ENCODE data around the gene RAB3A. TPM values are rescaled to one million over a fixed set of nuclear protein-coding genes. Genes with fewer than 3 reads are reported as not detected.

Gene RAB3A
- total RNA-seq, 3 donors from 2014 or later (not counting 1 experiment from before 2014, with no cell fraction given) = 5.2 to 7.8 (median 7.6) TPM

- no peak overlapping the region for H3K4me3 ChIP-seq (ENCODE audit: low read length)
- no peak for DNase-seq
- peaks cover 27% of the 10 kb centered on the region for H3K4me1 ChIP-seq (ENCODE audit: control insufficient read depth, insufficient read depth, low read length)
- Mint-ChIP-seq H3K27ac (peak overlapping the region in 1 of 2 donors; percentile 34), H3K9me3 (no peaks in the 10 kb centered on the region), H3K27me3 (ENCODE audit: low read depth in 2 of 2) (peaks cover 0 to 3% of the 10 kb centered on the region in 2 donors), H3K4me3 (peak overlapping the region; percentile 61), H3K4me1 (peaks cover 26 to 29% of the 10 kb centered on the region in 2 donors), H3K36me3 (no peaks in the 10 kb centered on the region)
- H3K36me3 ChIP-seq (ENCODE audit: control insufficient read depth, insufficient read depth, low read length) = no peaks in the 10 kb centered on the region
- 97% methylated on average over 3 of the region's 4 CpGs for WGBS (ENCODE audit: insufficient coverage)
- intact Hi-C loops (cut with micrococcal nuclease) = loop anchor here (5.0 kb wide), 2 partner anchors 87 to 227 kb away; partner anchors contain the start of gene SSBP4
- no peak for ATAC-seq
- no peak for TF ChIP-seq CTCF (IDR thresholded peaks at IDR 0.05)
- no peaks in the 10 kb centered on the region for H3K9me3 ChIP-seq (ENCODE audit: control insufficient read depth, insufficient read depth, low read length)
- no peaks in the 10 kb centered on the region for H3K27me3 ChIP-seq (ENCODE audit: control insufficient read depth, insufficient read depth, low read length)
- H3K27ac ChIP-seq (ENCODE audit: low read length) = no peak overlapping the region
Measured at GRCh38 chr19:18190278-18190677, 13.6 kb downstream of the RAB3A start.

- H3K4me3 ChIP-seq (ENCODE audit: low read length) = no peak overlapping the region
- no peaks in the 10 kb centered on the region for H3K9me3 ChIP-seq (ENCODE audit: control insufficient read depth, insufficient read depth, low read length)
- H3K36me3 ChIP-seq (ENCODE audit: control insufficient read depth, insufficient read depth, low read length) = no peaks in the 10 kb centered on the region
- intact Hi-C loops (cut with micrococcal nuclease) = no loop called here
- Mint-ChIP-seq H3K27me3 (ENCODE audit: low read depth in 2 of 2) (peaks cover 0 to 3% of the 10 kb centered on the region in 2 donors), H3K9me3 (no peaks in the 10 kb centered on the region), H3K36me3 (no peaks in the 10 kb centered on the region), H3K27ac (no peak overlapping the region), H3K4me3 (no peak overlapping the region), H3K4me1 (no peaks in the 10 kb centered on the region)
- no peak for DNase-seq
- no peak for TF ChIP-seq CTCF (IDR thresholded peaks at IDR 0.05)
- no peak for ATAC-seq
- peaks cover 5% of the 10 kb centered on the region for H3K4me1 ChIP-seq (ENCODE audit: control insufficient read depth, insufficient read depth, low read length)
- WGBS (ENCODE audit: insufficient coverage) = 94% methylated on average over 6 of the region's 6 CpGs
- no peaks in the 10 kb centered on the region for H3K27me3 ChIP-seq (ENCODE audit: control insufficient read depth, insufficient read depth, low read length)
- no peak overlapping the region for H3K27ac ChIP-seq (ENCODE audit: low read length)
Measured at GRCh38 chr19:18185538-18185937, 18.3 kb downstream of the RAB3A start.

- no peaks in the 10 kb centered on the region for H3K27me3 ChIP-seq (ENCODE audit: control insufficient read depth, insufficient read depth, low read length)
- no peaks in the 10 kb centered on the region for H3K36me3 ChIP-seq (ENCODE audit: control insufficient read depth, insufficient read depth, low read length)
- Mint-ChIP-seq H3K9me3 (no peaks in the 10 kb centered on the region), H3K27me3 (ENCODE audit: low read depth in 2 of 2) (peaks cover 0 to 3% of the 10 kb centered on the region in 2 donors), H3K36me3 (no peaks in the 10 kb centered on the region), H3K4me1 (no peaks in the 10 kb centered on the region), H3K27ac (no peak overlapping the region), H3K4me3 (no peak overlapping the region)
- intact Hi-C loops (cut with micrococcal nuclease) = no loop called here
- no peaks in the 10 kb centered on the region for H3K9me3 ChIP-seq (ENCODE audit: control insufficient read depth, insufficient read depth, low read length)
- ATAC-seq (no peak), DNase-seq (no peak)
- no peak overlapping the region for H3K27ac ChIP-seq (ENCODE audit: low read length)
- H3K4me3 ChIP-seq (ENCODE audit: low read length) = no peak overlapping the region
- peaks cover 5% of the 10 kb centered on the region for H3K4me1 ChIP-seq (ENCODE audit: control insufficient read depth, insufficient read depth, low read length)
- TF ChIP-seq CTCF (IDR thresholded peaks at IDR 0.05) = no peak
Measured at GRCh38 chr19:18183529-18183928, 20.3 kb downstream of the RAB3A start.

- Histone ChIP-seq H3K27me3 (ENCODE audit: control insufficient read depth, insufficient read depth, low read length) (no peaks in the 10 kb centered on the region), H3K4me3 (ENCODE audit: low read length) (no peak overlapping the region), H3K9me3 (ENCODE audit: control insufficient read depth, insufficient read depth, low read length) (no peaks in the 10 kb centered on the region), H3K36me3 (ENCODE audit: control insufficient read depth, insufficient read depth, low read length) (peaks cover 9% of the 10 kb centered on the region), H3K27ac (ENCODE audit: low read length) (no peak overlapping the region), H3K4me1 (ENCODE audit: control insufficient read depth, insufficient read depth, low read length) (peaks cover 13% of the 10 kb centered on the region)
- Mint-ChIP-seq H3K27me3 (ENCODE audit: low read depth in 2 of 2) (no peaks in the 10 kb centered on the region), H3K4me1 (no peaks in the 10 kb centered on the region), H3K27ac (no peak overlapping the region), H3K36me3 (no peaks in the 10 kb centered on the region), H3K4me3 (no peak overlapping the region), H3K9me3 (no peaks in the 10 kb centered on the region)
- no CpG with 5 or more reads among the region's 5 CpGs for WGBS (ENCODE audit: insufficient coverage)
- ATAC-seq (no peak), DNase-seq (no peak)
- TF ChIP-seq CTCF (IDR thresholded peaks at IDR 0.05) = no peak
- intact Hi-C loops (cut with micrococcal nuclease) = no loop called here
Measured at GRCh38 chr19:18179957-18180356, 23.9 kb downstream of the RAB3A start.
